ENCODE measurements around the gene PPM1E. TPM values are rescaled to one million over a fixed set of nuclear protein-coding genes. Genes with fewer than 3 reads are reported as not detected.

PPM1E gene
- total and polyA plus RNA-seq, 2 of the 8 experiments (the other 6 are each of a cell fraction or from before 2014, with no cell fraction given), result 5.0 to 10.4 TPM

- no peaks in the 10 kb centered on the region for H3K36me3 ChIP-seq (ENCODE audit: control insufficient read depth in 2 of 4, insufficient read depth in 4 of 4, low read length in 3 of 4)
- H2BK5ac ChIP-seq (ENCODE audit: low read depth, low read length), result no peak overlapping the region
- ChIA-PET POLR2A (ENCODE audit: partially characterized antibody) (no interaction called here), CTCF (ENCODE audit: partially characterized antibody) (interaction anchor here (0.6 to 1.2 kb wide), 3 partner anchors 10 to 102 kb away, joined by 3 to 4 read pairs (median 3); no protein-coding TSS in a partner anchor)
- no peaks in the 10 kb centered on the region for H3K4me1 ChIP-seq (replicated peaks in 1 of 4; ENCODE audit: control insufficient read depth in 3 of 4, insufficient read depth in 4 of 4, low read length in 3 of 4)
- H3K14ac ChIP-seq (ENCODE audit: insufficient read length), result no peak overlapping the region
- H3K9me3 ChIP-seq (ENCODE audit: insufficient read depth in 2 of 2, low read depth in 1 of 2, low read length in 1 of 2), result no peaks in the 10 kb centered on the region
- H3K4ac ChIP-seq (replicated peaks; ENCODE audit: insufficient read length, low read depth, low read length), result no peak overlapping the region
- no peaks in the 10 kb centered on the region for H3K79me2 ChIP-seq (ENCODE audit: control insufficient read depth in 1 of 2, insufficient read depth in 2 of 2, low read length in 2 of 2)
- no peak overlapping the region for H3K27ac ChIP-seq (ENCODE audit: low read depth, low read length)
- 94% methylated on average over 1 of the region's 1 CpG; no CpG with 5 or more reads in 1 of the 2 experiments for WGBS, 2 experiments (ENCODE audit: extremely low coverage in 1 of 2, insufficient coverage in 1 of 2, insufficient read length in 1 of 2, insufficient replicate concordance in 2 of 2, low coverage in 1 of 2, low lambda C conversion rate in 2 of 2, missing lambda C conversion rate in 1 of 2)
- no peak overlapping the region for H3K4me2 ChIP-seq (ENCODE audit: insufficient read depth in 1 of 2, low read depth in 2 of 2, low read length in 2 of 2)
- no peak overlapping the region for H3K18ac ChIP-seq (ENCODE audit: extremely low read depth, low read length)
- no peaks in the 10 kb centered on the region for H3K79me1 ChIP-seq (ENCODE audit: low read depth, low read length)
- peaks cover 0 to 2% of the 10 kb centered on the region in 2 experiments for H4K20me1 ChIP-seq (replicated peaks in 1 of 2; ENCODE audit: control insufficient read depth in 1 of 2, insufficient read depth in 2 of 2, low read length in 2 of 2)
- H2AK5ac ChIP-seq (ENCODE audit: low read depth, low read length), result no peak overlapping the region
- FAIRE-seq (no peak), DNase-seq (ENCODE audit: low read depth in 1 of 2, low spot score in 2 of 2) (no peak)
- no peak overlapping the region for H3K4me3 ChIP-seq (ENCODE audit: extremely low read depth in 1 of 4, insufficient read depth in 2 of 4, low read depth in 3 of 4, low read length in 4 of 4)
- no peak overlapping the region for H2BK20ac ChIP-seq (ENCODE audit: low read length)
- H2BK12ac ChIP-seq (ENCODE audit: low read depth, low read length), result no peak overlapping the region
- no peak overlapping the region for H2BK120ac ChIP-seq (replicated peaks; ENCODE audit: low read depth, low read length)
- no peaks in the 10 kb centered on the region for H3K27me3 ChIP-seq (replicated peaks in 1 of 4; ENCODE audit: control insufficient read depth in 3 of 4, extremely low read depth in 1 of 4, insufficient read depth in 3 of 4, low read length in 3 of 4)
- no peak overlapping the region for H3K9ac ChIP-seq (replicated peaks in 1 of 4; ENCODE audit: extremely low read depth in 1 of 4, low read depth in 3 of 4, low read length in 3 of 4)
- no peak overlapping the region for H2AFZ ChIP-seq (ENCODE audit: low read length)
- H3K23me2 ChIP-seq (ENCODE audit: low read depth, low read length), result no peaks in the 10 kb centered on the region
- H3K23ac ChIP-seq (ENCODE audit: insufficient read length), result no peak overlapping the region
- H4K5ac ChIP-seq (ENCODE audit: insufficient read length, low read depth, low read length), result no peak overlapping the region
- TF ChIP-seq TEAD4 (IDR thresholded peaks at IDR 0.05; ENCODE audit: low read depth, low read length), result no peak
- TF ChIP-seq BRCA1 (IDR thresholded peaks at IDR 0.05; ENCODE audit: low read depth, low read length), result no peak
- no peak for TF ChIP-seq EZH2 (IDR thresholded peaks at IDR 0.05; ENCODE audit: low read depth, low read length, severe bottlenecking)
- H2BK15ac ChIP-seq (ENCODE audit: low read length), result no peak overlapping the region
- H3K56ac ChIP-seq (replicated peaks; ENCODE audit: insufficient read length, low read depth, low read length), result no peak overlapping the region
- H4K91ac ChIP-seq (replicated peaks; ENCODE audit: insufficient read length, low read length), result no peak overlapping the region
- no peak overlapping the region for H4K8ac ChIP-seq (ENCODE audit: extremely low read depth, insufficient read depth, low read length)
Measured at GRCh38 chr17:58809564-58809936, 53.9 kb downstream of the PPM1E start.

Data from H1 (cell line).